Measurements from ENCODE around the gene PPP5C. TPM values are rescaled to one million over a fixed set of nuclear protein-coding genes. Genes with fewer than 3 reads are reported as not detected.
A peak's percentile ranks its signal among the peaks of the same experiment; 100 is the strongest.

Gene PPP5C
- total and polyA plus RNA-seq, 9 of the 15 experiments (the other 6 are each of a cell fraction or from before 2014, with no cell fraction given) = 1.9 to 166 (median 108) TPM

DNA sequence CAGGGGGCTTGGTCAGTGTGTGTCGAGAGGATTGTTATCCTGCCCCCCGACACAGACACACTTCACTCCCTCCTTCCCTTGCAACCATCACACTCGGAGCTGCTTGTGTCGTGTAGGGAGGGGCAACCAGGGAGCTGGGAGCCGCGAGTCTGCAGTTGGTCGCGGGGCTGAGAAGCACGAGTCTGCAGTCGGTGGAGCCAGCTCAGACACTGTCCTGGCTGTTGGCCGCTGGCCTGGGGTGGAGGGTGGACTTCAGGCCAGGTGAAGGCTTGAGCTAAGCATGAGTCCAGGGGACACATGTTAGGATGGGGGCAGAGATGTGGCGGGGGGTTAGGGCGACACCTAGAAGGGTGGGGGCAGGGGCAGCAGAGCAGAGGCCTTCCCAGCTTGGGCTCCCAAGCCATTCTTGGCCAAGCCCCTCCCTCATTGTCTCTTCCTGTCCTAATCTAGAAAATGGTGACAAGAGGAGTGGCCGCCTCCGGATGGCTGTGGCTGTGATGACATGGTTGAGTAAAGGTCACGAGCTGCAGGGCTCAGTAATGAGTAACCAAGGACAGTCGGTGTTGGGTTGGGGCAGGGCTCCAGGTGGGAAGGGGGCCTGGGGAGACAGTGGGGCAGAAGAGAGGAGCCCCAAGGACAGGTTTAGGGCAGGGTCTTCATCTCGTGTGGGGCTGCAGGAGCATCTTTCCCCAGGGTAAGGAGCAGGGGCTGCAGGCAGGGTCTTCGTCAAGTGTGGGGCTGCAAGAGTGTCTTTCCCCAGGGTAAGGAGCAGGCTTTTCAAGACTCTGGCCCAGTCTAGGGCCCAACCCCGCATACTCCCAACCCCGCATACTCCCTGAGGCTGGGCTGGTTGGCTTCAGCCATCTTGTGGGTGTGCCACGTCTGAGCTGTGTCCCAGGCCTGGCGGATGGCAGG is 8.6 kb downstream of the PPP5C start (continued):
- TF ChIP-seq ESRRA (IDR thresholded peaks at IDR 0.05; ENCODE audit: borderline replicate concordance, low read depth) (peak; percentile 17; the same call in 1 of the 2 replicates), SRSF9 (IDR thresholded peaks at IDR 0.05; ENCODE audit: borderline replicate concordance, low read depth, low read length) (no peak), RBM34 (IDR thresholded peaks at IDR 0.05; ENCODE audit: borderline replicate concordance, insufficient read depth, low read length) (no peak), DNMT1 (IDR thresholded peaks at IDR 0.05) (no peak), MLLT1 (IDR thresholded peaks at IDR 0.05) (peak in 1 of 2 experiments; percentile 71; a peak in 1 of 4 replicates), NONO (IDR thresholded peaks at IDR 0.05; ENCODE audit: low read depth in 2 of 2, low read length in 1 of 2) (no peak), KAT7 (CRISPR knock-in tag; IDR thresholded peaks at IDR 0.05; ENCODE audit: borderline replicate concordance) (no peak), ZNF431 (CRISPR knock-in tag; IDR thresholded peaks at IDR 0.05) (no peak), TEAD4 (IDR thresholded peaks at IDR 0.05; ENCODE audit: low read length) (no peak), TEAD4 (CRISPR knock-in tag; IDR thresholded peaks at IDR 0.05; ENCODE audit: borderline replicate concordance) (no peak), VEZF1 (CRISPR knock-in tag; IDR thresholded peaks at IDR 0.05) (peak; percentile 40), YY1 (IDR thresholded peaks at IDR 0.05; ENCODE audit: borderline replicate concordance in 1 of 3, control insufficient read depth in 1 of 3, extremely low read depth in 1 of 3, insufficient read depth in 3 of 3, insufficient read length in 1 of 3, insufficient replicate concordance in 2 of 3, low read depth in 1 of 3, low read length in 2 of 3) (peak in 1 of 3 experiments; percentile 46), MAZ (CRISPR knock-in tag; conservative IDR thresholded peaks at IDR 0.05 in 1 of 2, IDR thresholded peaks at IDR 0.05 in 1 of 2) (no peak), ZNF717 (CRISPR knock-in tag; IDR thresholded peaks at IDR 0.05) (no peak), ID3 (CRISPR knock-in tag; IDR thresholded peaks at IDR 0.05) (no peak), ID3 (tag; IDR thresholded peaks at IDR 0.05) (peak; percentile 66; the same call in 1 of the 2 replicates), TOE1 (IDR thresholded peaks at IDR 0.05; ENCODE audit: borderline replicate concordance) (no peak), TOE1 (CRISPR knock-in tag; IDR thresholded peaks at IDR 0.05; ENCODE audit: borderline replicate concordance, low read depth) (no peak)
- TF ChIP-seq, protein P1, sequence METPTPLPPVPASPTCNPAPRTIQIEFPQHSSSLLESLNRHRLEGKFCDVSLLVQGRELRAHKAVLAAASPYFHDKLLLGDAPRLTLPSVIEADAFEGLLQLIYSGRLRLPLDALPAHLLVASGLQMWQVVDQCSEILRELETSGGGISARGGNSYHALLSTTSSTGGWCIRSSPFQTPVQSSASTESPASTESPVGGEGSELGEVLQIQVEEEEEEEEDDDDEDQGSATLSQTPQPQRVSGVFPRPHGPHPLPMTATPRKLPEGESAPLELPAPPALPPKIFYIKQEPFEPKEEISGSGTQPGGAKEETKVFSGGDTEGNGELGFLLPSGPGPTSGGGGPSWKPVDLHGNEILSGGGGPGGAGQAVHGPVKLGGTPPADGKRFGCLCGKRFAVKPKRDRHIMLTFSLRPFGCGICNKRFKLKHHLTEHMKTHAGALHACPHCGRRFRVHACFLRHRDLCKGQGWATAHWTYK (CRISPR knock-in tag; IDR thresholded peaks at IDR 0.05) = 0 out of 2 replicates have a peak, but pooled peaks have one; percentile 48
- TF ChIP-seq, protein P2, sequence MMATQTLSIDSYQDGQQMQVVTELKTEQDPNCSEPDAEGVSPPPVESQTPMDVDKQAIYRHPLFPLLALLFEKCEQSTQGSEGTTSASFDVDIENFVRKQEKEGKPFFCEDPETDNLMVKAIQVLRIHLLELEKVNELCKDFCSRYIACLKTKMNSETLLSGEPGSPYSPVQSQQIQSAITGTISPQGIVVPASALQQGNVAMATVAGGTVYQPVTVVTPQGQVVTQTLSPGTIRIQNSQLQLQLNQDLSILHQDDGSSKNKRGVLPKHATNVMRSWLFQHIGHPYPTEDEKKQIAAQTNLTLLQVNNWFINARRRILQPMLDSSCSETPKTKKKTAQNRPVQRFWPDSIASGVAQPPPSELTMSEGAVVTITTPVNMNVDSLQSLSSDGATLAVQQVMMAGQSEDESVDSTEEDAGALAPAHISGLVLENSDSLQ (IDR thresholded peaks at IDR 0.05) = no peak
